ENCODE data around the gene SLC22A13.

DNA sequence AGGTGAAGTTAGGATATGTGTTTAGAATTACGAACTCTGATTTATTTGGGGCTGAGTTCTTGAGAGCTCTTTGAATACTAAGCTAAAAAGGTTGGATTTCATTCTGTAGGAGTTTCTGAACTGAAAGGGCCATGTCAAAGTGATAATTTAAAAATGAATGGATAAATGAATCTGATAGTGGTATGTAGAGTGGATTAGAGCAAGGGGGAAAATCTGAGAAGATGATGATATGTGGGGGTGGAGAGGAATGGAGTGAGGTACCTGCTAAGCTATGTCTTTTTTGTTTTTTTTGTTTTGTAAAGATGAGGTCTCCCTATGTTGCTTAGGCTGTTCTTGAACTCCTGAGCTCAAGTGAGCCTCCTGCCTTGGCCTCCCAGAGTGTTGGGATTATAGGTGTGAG, 44.6 kb upstream of the SLC22A13 start:
- TF ChIP-seq POLR2A (IDR thresholded peaks at IDR 0.05; ENCODE audit: low read depth, low read length) (no peak), RFX5 (IDR thresholded peaks at IDR 0.05; ENCODE audit: low read depth, low read length) (no peak), BHLHE40 (IDR thresholded peaks at IDR 0.05; ENCODE audit: low read depth, low read length) (no peak), FOS (IDR thresholded peaks at IDR 0.05; ENCODE audit: low read depth, low read length) (no peak), SMC3 (IDR thresholded peaks at IDR 0.05; ENCODE audit: low read depth, low read length) (no peak), RCOR1 (IDR thresholded peaks at IDR 0.05; ENCODE audit: insufficient replicate concordance, low read length) (no peak), RAD21 (IDR thresholded peaks at IDR 0.05; ENCODE audit: low read length) (no peak), CEBPB (IDR thresholded peaks at IDR 0.05; ENCODE audit: low read depth, low read length) (no peak), MAFK (IDR thresholded peaks at IDR 0.05; ENCODE audit: low read depth, low read length) (no peak), MXI1 (IDR thresholded peaks at IDR 0.05; ENCODE audit: borderline replicate concordance, low read depth, low read length) (no peak)
- TF ChIP-seq, protein P1, sequence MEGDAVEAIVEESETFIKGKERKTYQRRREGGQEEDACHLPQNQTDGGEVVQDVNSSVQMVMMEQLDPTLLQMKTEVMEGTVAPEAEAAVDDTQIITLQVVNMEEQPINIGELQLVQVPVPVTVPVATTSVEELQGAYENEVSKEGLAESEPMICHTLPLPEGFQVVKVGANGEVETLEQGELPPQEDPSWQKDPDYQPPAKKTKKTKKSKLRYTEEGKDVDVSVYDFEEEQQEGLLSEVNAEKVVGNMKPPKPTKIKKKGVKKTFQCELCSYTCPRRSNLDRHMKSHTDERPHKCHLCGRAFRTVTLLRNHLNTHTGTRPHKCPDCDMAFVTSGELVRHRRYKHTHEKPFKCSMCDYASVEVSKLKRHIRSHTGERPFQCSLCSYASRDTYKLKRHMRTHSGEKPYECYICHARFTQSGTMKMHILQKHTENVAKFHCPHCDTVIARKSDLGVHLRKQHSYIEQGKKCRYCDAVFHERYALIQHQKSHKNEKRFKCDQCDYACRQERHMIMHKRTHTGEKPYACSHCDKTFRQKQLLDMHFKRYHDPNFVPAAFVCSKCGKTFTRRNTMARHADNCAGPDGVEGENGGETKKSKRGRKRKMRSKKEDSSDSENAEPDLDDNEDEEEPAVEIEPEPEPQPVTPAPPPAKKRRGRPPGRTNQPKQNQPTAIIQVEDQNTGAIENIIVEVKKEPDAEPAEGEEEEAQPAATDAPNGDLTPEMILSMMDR (conservative IDR thresholded peaks at IDR 0.05; ENCODE audit: low read depth, low read length) = no peak
- TF ChIP-seq, protein P2, sequence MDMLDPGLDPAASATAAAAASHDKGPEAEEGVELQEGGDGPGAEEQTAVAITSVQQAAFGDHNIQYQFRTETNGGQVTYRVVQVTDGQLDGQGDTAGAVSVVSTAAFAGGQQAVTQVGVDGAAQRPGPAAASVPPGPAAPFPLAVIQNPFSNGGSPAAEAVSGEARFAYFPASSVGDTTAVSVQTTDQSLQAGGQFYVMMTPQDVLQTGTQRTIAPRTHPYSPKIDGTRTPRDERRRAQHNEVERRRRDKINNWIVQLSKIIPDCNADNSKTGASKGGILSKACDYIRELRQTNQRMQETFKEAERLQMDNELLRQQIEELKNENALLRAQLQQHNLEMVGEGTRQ (IDR thresholded peaks at IDR 0.05; ENCODE audit: low read depth, low read length) = no peak

Data from IMR-90 (cell line).